HCT116 (cell line): ENCODE measurements around the gene DAP. TPM values are rescaled to one million over a fixed set of nuclear protein-coding genes. Genes with fewer than 3 reads are reported as not detected.

Source experiments
- ATAC-seq: fragments of 200-7000 bp; cut with Tn5 transposase; 2 replicates; pipeline ENCODE4 v1.9.1; 2020; ENCODE audit warnings: mild to moderate bottlenecking, moderate library complexity
- BruUV-seq: library from RNA; stranded (reverse); fragments of 400-500 nt; replicated peaks from 2 replicates; lab custom pipeline; 2021; lab: Mats Ljungman, UMichigan
- CTCF ChIA-PET: fragments of 300-600 bp; sonication (Branson Sonifier 250); formaldehyde crosslinking; loops from one replicate; lab custom pipeline; 2021; ENCODE audit warnings: antibody characterized with exemption; lab: Charles Lee
- POLR2A ChIA-PET: fragments of 300-600, 350-600 bp; sonication (Branson Sonifier 250); formaldehyde crosslinking; loops from one replicate; lab custom pipeline; 2021; ENCODE audit warnings: antibody characterized with exemption; lab: Charles Lee
- RAD21 ChIA-PET, 2 experiments: fragments of 300-600 bp; sonication (Branson Sonifier 250); formaldehyde crosslinking; loops; one replicate each; lab custom pipeline; 2023; ENCODE audit warnings: low total read pairs in 2 of 2; ENCODE audit not compliant: uncharacterized antibody in 2 of 2, unreplicated experiment in 2 of 2, low non-redundant PET in 1 of 2; lab: Charles Lee
- DNase-seq: peaks from one replicate; pipeline ENCODE4 v3.0.0-alpha.2; 2010; ENCODE audit warnings: low read depth, low spot score
- H2AFZ ChIP-seq: fragments of 200-600 bp; shearing (Covaris generic), sonication (generic); 2 replicates; pipeline ENCODE4 v1.6.1; 2017; ENCODE audit warnings: low read depth, mixed run types, mixed read lengths, antibody characterized with exemption, low read length; ENCODE audit not compliant: poor library complexity, severe bottlenecking
- H3K27ac ChIP-seq: 2 replicates; pipeline ENCODE4 v1.5.1; 2012; ENCODE audit warnings: low read depth, low read length
- H3K27me3 ChIP-seq: fragments of 200-600 bp; sonication (generic); 2 replicates; pipeline ENCODE4 v1.6.1; 2016; ENCODE audit warnings: mixed run types, low read length, mixed read lengths; ENCODE audit not compliant: insufficient read depth
- H3K36me3 ChIP-seq, 2 experiments: fragments of 200-500 bp in 1 of 2; fragments of 200-600 bp in 1 of 2; sonication (Bioruptor generic) in 1 of 2; sonication (generic) in 1 of 2; 2 replicates each; pipeline versions ENCODE4 v1.5.1 to v1.6.1; 2014 to 2016; ENCODE audit warnings: low read length in 2 of 2, inconsistent platforms in 1 of 2, mixed read lengths in 1 of 2, mixed run types in 1 of 2; ENCODE audit not compliant: insufficient read depth in 2 of 2, control insufficient read depth in 1 of 2
- H3K4me1 ChIP-seq, 2 experiments: fragments of 200-600 bp in 1 of 2; sonication (generic) in 1 of 2; 2 replicates each; pipeline versions ENCODE4 v1.5.1 to v1.6.1; 2012 to 2017; ENCODE audit warnings: low read length in 2 of 2, inconsistent platforms in 1 of 2, mild to moderate bottlenecking in 1 of 2, mixed read lengths in 1 of 2, mixed run types in 1 of 2, moderate library complexity in 1 of 2; ENCODE audit not compliant: insufficient read depth in 2 of 2, control insufficient read depth in 1 of 2
- H3K4me2 ChIP-seq: fragments of 200-600 bp; sonication (generic); 2 replicates; pipeline ENCODE4 v1.6.1; 2017; ENCODE audit warnings: mixed run types, low read length, mixed read lengths
- H3K4me3 ChIP-seq, 2 experiments: fragments of 200-600 bp in 1 of 2; sonication (generic) in 1 of 2; replicated peaks in 1 of 2; 2 replicates each; pipeline ENCODE4 v1.5.1; 2011 to 2016; ENCODE audit warnings: low read length in 2 of 2, control low read depth in 1 of 2, low read depth in 1 of 2, mild to moderate bottlenecking in 1 of 2, mixed read lengths in 1 of 2, mixed run types in 1 of 2
- H3K79me2 ChIP-seq: fragments of 200-600 bp; sonication (generic); 2 replicates; pipeline ENCODE4 v1.6.1; 2017; ENCODE audit warnings: mild to moderate bottlenecking, mixed run types, low read length, moderate library complexity, mixed read lengths; ENCODE audit not compliant: insufficient read depth
- H3K9ac ChIP-seq: fragments of 200-600 bp; sonication (generic); 2 replicates; pipeline ENCODE4 v1.6.1; 2016; ENCODE audit warnings: low read length, mixed read lengths
- H3K9me2 ChIP-seq: fragments of 200-600 bp; sonication (generic), shearing (Covaris generic); 2 replicates; pipeline ENCODE4 v1.6.1; 2017; ENCODE audit warnings: mixed run types, mild to moderate bottlenecking, moderate library complexity; ENCODE audit not compliant: insufficient read depth
- H3K9me3 ChIP-seq, 2 experiments: fragments of 200-500 bp in 1 of 2; fragments of 200-600 bp in 1 of 2; sonication (Bioruptor generic) in 1 of 2; sonication (generic) in 1 of 2; 2 replicates each; pipeline ENCODE4 v1.6.1; 2014 to 2017; ENCODE audit warnings: low read length in 2 of 2, mixed read lengths in 2 of 2, inconsistent platforms in 1 of 2, low read depth in 1 of 2, mild to moderate bottlenecking in 1 of 2, mixed run types in 1 of 2, moderate library complexity in 1 of 2; ENCODE audit not compliant: control insufficient read depth in 1 of 2, insufficient read depth in 1 of 2
- H4K20me1 ChIP-seq: fragments of 200-600 bp; sonication (generic), shearing (Covaris generic); 2 replicates; pipeline ENCODE4 v1.6.1; 2017; ENCODE audit warnings: mixed run types, mild to moderate bottlenecking, moderate library complexity; ENCODE audit not compliant: insufficient read depth
- CEBPB ChIP-seq: IDR thresholded peaks from 2 replicates; pipeline ENCODE4 v1.6.1; 2012; ENCODE audit warnings: low read depth
- CTCF ChIP-seq, 3 experiments: fragments of 200-600 bp in 1 of 3; sonication (generic) in 1 of 3; IDR thresholded peaks in 2 of 3; conservative IDR thresholded peaks in 1 of 3; 2 replicates each; pipeline ENCODE4 v1.5.1; 2012 to 2017; ENCODE audit warnings: low read depth in 2 of 3, low read length in 2 of 3, antibody characterized with exemption in 1 of 3, borderline replicate concordance in 1 of 3, control low read depth in 1 of 3, mild to moderate bottlenecking in 1 of 3, mixed read lengths in 1 of 3, mixed run types in 1 of 3, moderate library complexity in 1 of 3; ENCODE audit not compliant: insufficient read depth in 1 of 3
- EZH2 ChIP-seq: fragments of 200-600 bp; sonication (generic); IDR thresholded peaks from 2 replicates; pipeline ENCODE4 v1.6.1; 2017; ENCODE audit warnings: antibody characterized with exemption, mixed run types
- EZH2phosphoT487 ChIP-seq: fragments of 200-600 bp; IDR thresholded peaks from 2 replicates; pipeline ENCODE4 v1.6.1; 2018; ENCODE audit warnings: antibody characterized with exemption, borderline replicate concordance
- FOSL1 ChIP-seq: IDR thresholded peaks from 2 replicates; pipeline ENCODE4 v1.6.1; 2012; ENCODE audit warnings: low read depth
- POLR2A ChIP-seq: IDR thresholded peaks from 2 replicates; pipeline ENCODE4 v1.7.0; 2011; ENCODE audit warnings: borderline replicate concordance; ENCODE audit not compliant: insufficient read depth, insufficient read length; ENCODE audit errors: extremely low read depth
- POLR2AphosphoS5 ChIP-seq: IDR thresholded peaks from 2 replicates; pipeline ENCODE4 v1.6.1; 2011; ENCODE audit warnings: mild to moderate bottlenecking, low read depth, low read length, moderate library complexity
- REST ChIP-seq: IDR thresholded peaks from 2 replicates; pipeline ENCODE4 v1.6.1; 2012; ENCODE audit warnings: low read depth
- SP1 ChIP-seq: IDR thresholded peaks from 2 replicates; pipeline ENCODE4 v1.6.1; 2012; ENCODE audit warnings: low read depth
- TCF7L2 ChIP-seq: IDR thresholded peaks from 2 replicates; pipeline ENCODE4 v1.7.0; 2011; ENCODE audit warnings: borderline replicate concordance, inconsistent platforms; ENCODE audit not compliant: insufficient read depth, insufficient read length; ENCODE audit errors: extremely low read depth
- YY1 ChIP-seq: IDR thresholded peaks from 2 replicates; pipeline ENCODE4 v1.6.1; 2011; ENCODE audit warnings: low read length, low read depth, moderate library complexity, mild to moderate bottlenecking; ENCODE audit not compliant: insufficient replicate concordance; ENCODE audit errors: extremely low read depth
- ZFX ChIP-seq: fragments of 450-650 bp; IDR thresholded peaks from 2 replicates; pipeline ENCODE4 v1.6.1; 2017
- ZNF274 ChIP-seq: fragments of 200-500 bp; sonication (Bioruptor generic); IDR thresholded peaks from 2 replicates; pipeline ENCODE4 v1.6.1; 2014; ENCODE audit warnings: mild to moderate bottlenecking, low read depth, low read length, inconsistent platforms
- intact Hi-C: fragments of 100-400 bp; cut with micrococcal nuclease; formaldehyde crosslinking; loops from 2 replicates; pipeline ENCODE4 v1.10.0; 2022
- total RNA-seq: library from RNA; stranded (reverse); gene quantifications from one replicate; pipeline ENCODE4 v1.2.1, GENCODE V29; 2021; ENCODE audit not compliant: unreplicated experiment

The DAP gene
- total RNA-seq, 1 experiment from 2014 or later, result 59.1 TPM

GRCh38 chr5:10734037-10734709 is 26.9 kb downstream of the DAP start:
- Histone ChIP-seq H3K36me3 (0 out of 4 replicates have a peak, but pooled peaks cover 0 to 6% of the 10 kb centered on the region in 2 experiments), H3K9ac (no peak overlapping the region), H3K4me2 (no peak overlapping the region), H3K4me3 (no peak overlapping the region), H3K79me2 (peaks cover 9% of the 10 kb centered on the region; the same call in 1 of the 2 replicates), H2AFZ (no peak overlapping the region), H4K20me1 (no peaks in the 10 kb centered on the region), H3K27me3 (no peaks in the 10 kb centered on the region), H3K9me3 (no peaks in the 10 kb centered on the region), H3K4me1 (no peaks in the 10 kb centered on the region), H3K27ac (no peak overlapping the region), H3K9me2 (no peaks in the 10 kb centered on the region)
- CTCF ChIA-PET, result no interaction called here
- BruUV-seq, result no TSS peak
- RAD21 ChIA-PET, result no interaction called here
- no peak for ATAC-seq
- TF ChIP-seq POLR2A, result no peak
- TF ChIP-seq EZH2, result no peak
- no peak for TF ChIP-seq YY1
- TF ChIP-seq FOSL1, result no peak
- no peak for TF ChIP-seq ZFX
- no peak for TF ChIP-seq TCF7L2
- TF ChIP-seq POLR2AphosphoS5, result no peak
- TF ChIP-seq CEBPB, result no peak
- TF ChIP-seq REST, result no peak
- TF ChIP-seq SP1, result no peak
- no peak for TF ChIP-seq CTCF (IDR thresholded peaks at IDR 0.05 in 2 of 3, conservative IDR thresholded peaks at IDR 0.05 in 1 of 3; ENCODE audit: borderline replicate concordance in 1 of 3, insufficient read depth in 1 of 3, low read depth in 2 of 3, low read length in 2 of 3)
- no peak for TF ChIP-seq ZNF274
- TF ChIP-seq EZH2phosphoT487, result no peak
- POLR2A ChIA-PET, result interaction anchor here (1.3 kb wide), 1 partner anchor 9 kb away, joined by 3 read pairs; no protein-coding TSS in a partner anchor
- no peak for DNase-seq
- intact Hi-C loops, result no loop called here
